Measurements from ENCODE around the gene FGFRL1.
"Not testable (repeated sequence)": the region's sequence is repeated elsewhere in the genome, so short reads cannot be mapped to it uniquely, and the experiment has no call there.

Gene FGFRL1

DNA sequence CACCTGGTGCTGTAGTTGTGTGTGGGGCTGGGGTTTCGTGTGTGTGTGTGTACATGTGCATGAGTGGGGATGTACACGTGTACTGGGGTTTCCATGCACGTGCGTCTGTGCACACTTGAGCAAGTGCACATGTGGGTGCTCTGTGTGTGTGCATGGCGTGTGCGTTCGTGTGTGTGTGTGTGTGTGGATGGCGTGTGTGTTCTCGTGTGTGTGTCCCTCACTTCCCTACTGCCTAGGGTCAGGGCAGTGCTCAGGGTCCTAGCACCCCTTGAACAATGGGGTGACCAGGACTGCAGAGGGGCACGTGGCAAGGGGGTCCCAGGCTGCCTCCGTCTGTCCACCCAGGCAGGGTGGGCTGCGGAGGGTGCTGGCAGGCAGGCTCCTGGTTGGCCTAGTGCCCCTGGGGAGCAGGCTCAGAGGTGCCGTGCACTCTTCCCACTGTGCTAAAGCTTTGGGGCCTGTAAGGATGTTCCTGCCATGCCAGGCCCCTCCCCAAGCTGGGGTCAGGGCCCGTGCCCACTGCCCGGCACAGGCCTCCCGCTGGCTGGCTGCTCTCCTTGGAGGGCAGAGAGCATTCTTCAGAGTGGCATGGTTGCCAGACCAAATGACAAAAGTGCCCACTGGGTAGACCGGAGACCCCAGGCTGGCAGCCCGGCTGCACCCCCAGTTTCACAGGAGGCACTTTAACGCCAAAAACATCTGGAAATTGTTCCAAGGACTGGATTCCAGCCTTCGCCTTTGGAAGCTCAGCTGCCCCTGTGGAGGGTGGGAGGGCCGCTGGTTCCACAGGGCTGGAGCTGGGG lies 29.1 kb downstream of the FGFRL1 start:
- H3K27ac Mint-ChIP-seq: no peak overlapping the region
- no peaks in the 10 kb centered on the region for H3K9me3 Mint-ChIP-seq
- no peak overlapping the region for H3K4me3 Mint-ChIP-seq

DNA sequence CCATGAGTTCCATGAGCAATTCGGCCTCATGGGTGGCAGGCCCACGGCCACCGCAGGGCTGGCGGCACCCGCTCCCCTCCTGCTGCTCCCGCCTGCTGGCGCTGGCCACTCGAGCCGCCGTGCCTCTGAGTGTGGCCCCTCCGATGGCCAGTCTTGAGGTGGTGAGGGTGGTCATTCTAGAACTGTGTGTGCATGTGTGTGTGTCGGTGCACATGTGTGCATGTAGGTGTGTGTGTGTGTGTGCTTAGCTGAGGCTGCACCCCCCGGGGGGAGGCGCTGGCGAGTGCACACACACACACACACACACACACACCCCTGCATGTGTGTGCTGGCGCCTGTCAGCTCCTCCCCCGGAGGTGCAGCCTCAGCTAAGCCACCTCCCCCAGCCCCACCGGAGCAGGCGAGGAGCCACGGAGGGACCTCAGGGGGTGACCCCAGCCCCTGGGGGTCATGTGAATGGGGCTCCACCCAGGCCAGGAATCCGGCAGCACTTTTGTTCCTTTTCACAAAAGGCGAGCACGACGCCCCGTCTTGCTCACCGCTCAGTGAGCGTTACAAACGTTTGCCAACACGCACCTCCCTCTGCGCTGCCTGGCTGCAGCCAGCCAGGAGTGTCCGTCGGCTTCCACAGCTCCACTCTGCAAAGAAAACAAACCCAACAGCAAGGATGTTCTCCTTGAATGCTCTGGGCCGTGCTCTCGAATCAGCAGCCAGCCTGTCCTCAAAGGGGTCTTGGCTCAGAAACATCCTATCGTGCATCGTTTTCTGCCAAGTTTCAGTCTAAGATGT lies 29.9 kb downstream of the FGFRL1 start:
- H3K4me3 Mint-ChIP-seq: no peak overlapping the region
- H3K36me3 Mint-ChIP-seq (ENCODE audit: low read depth): no peaks in the 10 kb centered on the region
- peaks cover 4% of the 10 kb centered on the region for H3K4me1 Mint-ChIP-seq (ENCODE audit: low read depth)
- peaks cover 6% of the 10 kb centered on the region for H3K27me3 Mint-ChIP-seq
- no peaks in the 10 kb centered on the region for H3K9me3 Mint-ChIP-seq
- no peak overlapping the region for H3K27ac Mint-ChIP-seq

More for the DNA sequence above, 29.1 kb downstream of the FGFRL1 start:
- peaks cover 5% of the 10 kb centered on the region for H3K27me3 Mint-ChIP-seq
- H3K4me1 Mint-ChIP-seq (ENCODE audit: low read depth): peaks cover 4% of the 10 kb centered on the region
- H3K36me3 Mint-ChIP-seq (ENCODE audit: low read depth): no peaks in the 10 kb centered on the region

DNA sequence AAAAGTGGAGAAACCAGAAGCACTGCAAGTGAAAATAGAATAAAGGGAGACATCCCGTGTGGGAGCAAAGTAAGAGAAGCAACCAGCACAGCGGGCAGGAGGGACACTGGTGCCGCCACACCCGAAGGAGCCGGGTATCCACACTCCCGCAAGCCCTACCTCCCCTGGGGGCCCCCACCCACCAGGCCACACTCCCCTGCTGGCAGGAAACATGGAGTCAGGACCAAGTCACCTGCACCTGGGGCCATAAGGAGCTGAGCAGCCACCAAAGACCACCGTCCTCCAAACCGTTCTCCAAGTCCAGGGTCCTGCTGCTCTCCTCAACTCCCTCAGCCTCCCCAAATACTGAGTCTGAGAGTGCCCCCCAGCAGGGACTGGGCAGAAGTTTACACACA lies 30.5 kb downstream of the FGFRL1 start:
- Mint-ChIP-seq H3K9me3 (no peaks in the 10 kb centered on the region), H3K27me3 (peaks cover 10% of the 10 kb centered on the region), H3K4me3 (no peak overlapping the region), H3K36me3 (ENCODE audit: low read depth) (no peaks in the 10 kb centered on the region), H3K4me1 (ENCODE audit: low read depth) (peaks cover 4% of the 10 kb centered on the region), H3K27ac (no peak overlapping the region)

- no peak overlapping the region for H3K4me3 Mint-ChIP-seq
- H3K36me3 Mint-ChIP-seq (ENCODE audit: low read depth): no peaks in the 10 kb centered on the region
- H3K27me3 Mint-ChIP-seq: peaks cover 13% of the 10 kb centered on the region
- H3K4me1 Mint-ChIP-seq (ENCODE audit: low read depth): peaks cover 4% of the 10 kb centered on the region
- H3K9me3 Mint-ChIP-seq: no peaks in the 10 kb centered on the region
- no peak overlapping the region for H3K27ac Mint-ChIP-seq
These were observed 31.1 kb downstream of the FGFRL1 start for GRCh38 chr4:1042352-1043055.

- H3K4me1 Mint-ChIP-seq (ENCODE audit: low read depth): peaks cover 4% of the 10 kb centered on the region
- peaks cover 17% of the 10 kb centered on the region for H3K27me3 Mint-ChIP-seq
- H3K27ac Mint-ChIP-seq: peak overlapping the region; percentile 74
- no peak overlapping the region for H3K4me3 Mint-ChIP-seq
- no peaks in the 10 kb centered on the region for H3K36me3 Mint-ChIP-seq (ENCODE audit: low read depth)
- H3K9me3 Mint-ChIP-seq: no peaks in the 10 kb centered on the region
These were observed 31.7 kb downstream of the FGFRL1 start for GRCh38 chr4:1043162-1043561.

- H3K4me3 Mint-ChIP-seq: no peak overlapping the region
- peaks cover 17% of the 10 kb centered on the region for H3K27me3 Mint-ChIP-seq
- no peak overlapping the region for H3K27ac Mint-ChIP-seq
- peaks cover 8% of the 10 kb centered on the region for H3K4me1 Mint-ChIP-seq (ENCODE audit: low read depth)
- no peaks in the 10 kb centered on the region for H3K9me3 Mint-ChIP-seq
- H3K36me3 Mint-ChIP-seq (ENCODE audit: low read depth): no peaks in the 10 kb centered on the region
These were observed 32.4 kb downstream of the FGFRL1 start for GRCh38 chr4:1043651-1044468.

- H3K36me3 Mint-ChIP-seq (ENCODE audit: low read depth): no peaks in the 10 kb centered on the region
- no peaks in the 10 kb centered on the region for H3K9me3 Mint-ChIP-seq
These were observed 33.2 kb downstream of the FGFRL1 start for GRCh38 chr4:1044469-1045192.

GRCh38 chr4:1045193-1045594 lies 33.8 kb downstream of the FGFRL1 start:
- Mint-ChIP-seq H3K27me3 (peaks cover 17% of the 10 kb centered on the region), H3K9me3 (no peaks in the 10 kb centered on the region), H3K4me1 (ENCODE audit: low read depth) (peaks cover 11% of the 10 kb centered on the region), H3K27ac (no peak overlapping the region), H3K4me3 (no peak overlapping the region), H3K36me3 (ENCODE audit: low read depth) (no peaks in the 10 kb centered on the region)

More at GRCh38 chr4:1044469-1045192, 33.2 kb downstream of the FGFRL1 start:
- peaks cover 11% of the 10 kb centered on the region for H3K4me1 Mint-ChIP-seq (ENCODE audit: low read depth)
- no peak overlapping the region for H3K4me3 Mint-ChIP-seq
- H3K27me3 Mint-ChIP-seq: peaks cover 17% of the 10 kb centered on the region
- H3K27ac Mint-ChIP-seq: no peak overlapping the region

DNA sequence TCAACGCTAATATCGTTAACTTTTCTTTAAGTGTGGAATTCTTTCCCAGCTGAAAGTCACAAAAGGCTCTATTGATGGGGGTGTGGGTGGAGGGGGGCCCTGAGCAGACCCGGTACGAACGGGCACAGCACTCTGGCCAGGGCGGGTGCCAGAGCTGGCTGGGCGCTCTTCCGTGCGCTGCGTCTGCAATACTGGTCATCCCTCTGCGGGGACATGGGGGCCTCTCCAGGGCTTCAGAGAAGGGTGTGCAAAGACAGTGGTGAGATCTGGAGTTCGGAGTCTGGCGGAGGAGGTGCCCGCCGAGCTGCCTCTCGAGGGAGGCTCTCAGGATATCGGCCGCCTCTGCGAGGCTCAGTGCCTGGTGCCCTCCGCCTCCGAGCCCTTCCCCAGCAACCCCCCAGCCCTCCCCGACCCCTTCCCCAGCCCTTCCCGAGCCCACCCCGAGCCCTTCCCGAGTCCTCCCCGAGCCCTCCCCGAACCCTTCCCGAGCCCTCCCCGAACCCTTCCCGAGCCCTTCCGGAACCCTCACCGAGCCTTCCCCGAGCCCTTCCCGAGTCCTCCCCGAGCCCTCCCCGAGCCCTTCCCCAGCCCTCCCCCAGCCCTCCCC lies 34.3 kb downstream of the FGFRL1 start:
- peaks cover 11% of the 10 kb centered on the region for H3K4me1 Mint-ChIP-seq (ENCODE audit: low read depth)
- H3K9me3 Mint-ChIP-seq: no peaks in the 10 kb centered on the region
- H3K36me3 Mint-ChIP-seq (ENCODE audit: low read depth): no peaks in the 10 kb centered on the region
- no peak overlapping the region for H3K4me3 Mint-ChIP-seq
- peaks cover 17% of the 10 kb centered on the region for H3K27me3 Mint-ChIP-seq
- no peak overlapping the region for H3K27ac Mint-ChIP-seq

DNA sequence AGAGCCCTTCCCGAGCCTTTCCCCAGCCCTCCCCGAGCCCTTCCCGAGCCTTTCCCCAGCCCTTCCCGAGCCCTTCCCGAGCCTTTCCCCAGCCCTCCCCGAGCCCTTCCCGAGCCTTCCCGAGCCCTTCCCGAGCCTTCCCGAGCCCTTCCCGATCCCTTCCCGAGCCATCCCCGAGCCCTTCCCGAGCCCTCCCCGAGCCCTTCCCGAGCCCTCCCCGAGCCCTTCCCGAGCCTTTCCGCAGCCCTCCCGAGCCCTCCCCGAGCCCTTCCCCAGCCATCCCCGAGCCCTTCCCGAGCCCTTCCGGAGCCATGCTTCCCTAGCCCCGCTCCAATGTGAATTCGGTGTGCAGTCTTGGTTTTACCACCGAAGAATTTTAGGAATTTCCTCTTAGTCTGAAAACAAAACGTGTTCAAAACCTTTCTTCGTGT lies 35.2 kb downstream of the FGFRL1 start:
- H3K9me3 Mint-ChIP-seq; H3K27ac Mint-ChIP-seq; H3K36me3 Mint-ChIP-seq (ENCODE audit: low read depth); H3K4me3 Mint-ChIP-seq: not testable (repeated sequence)
- peaks cover 17% of the 10 kb centered on the region for H3K27me3 Mint-ChIP-seq
- H3K4me1 Mint-ChIP-seq (ENCODE audit: low read depth): peaks cover 11% of the 10 kb centered on the region

DNA sequence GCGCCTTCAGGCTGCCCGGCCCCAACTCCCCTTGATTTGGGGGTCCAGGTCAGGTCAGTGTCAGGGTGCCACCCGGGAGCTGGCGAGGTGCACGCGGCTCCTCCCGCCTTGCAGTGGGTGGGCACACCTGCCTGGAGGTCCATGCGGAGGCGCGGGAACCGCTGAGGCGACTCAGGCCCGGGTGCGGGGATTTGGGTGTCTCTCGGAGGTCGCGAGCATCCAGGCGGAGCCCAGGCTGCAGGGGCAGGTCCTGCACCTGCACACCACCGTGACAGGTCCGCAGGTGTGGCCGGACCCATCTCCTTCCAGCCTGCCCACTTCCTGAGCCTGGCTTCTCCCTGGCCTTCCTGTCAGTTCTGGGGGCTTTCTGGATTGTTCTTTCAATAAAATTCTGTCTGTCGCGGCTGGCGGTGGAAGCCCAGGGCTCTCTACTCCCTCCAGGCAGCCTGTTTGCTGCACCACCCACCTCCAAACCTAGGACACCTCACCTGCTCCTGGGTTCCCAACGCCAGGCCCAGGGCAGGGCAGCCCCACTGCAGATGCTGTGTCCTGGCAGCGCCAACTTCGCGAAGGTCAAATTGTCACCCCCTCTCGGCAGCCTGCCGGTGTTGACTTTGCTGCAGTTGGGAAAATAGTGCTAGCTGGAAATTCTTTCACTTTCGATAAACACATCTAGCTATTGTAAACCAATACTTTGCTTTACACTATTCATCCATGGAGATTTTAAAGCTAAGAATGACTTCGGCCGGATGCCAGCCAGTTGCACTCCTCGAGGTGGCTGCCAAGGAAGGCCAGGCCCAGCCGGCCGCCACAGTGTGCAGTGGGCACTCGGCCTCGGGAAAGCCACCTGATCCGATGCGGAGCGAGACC lies 35.9 kb downstream of the FGFRL1 start:
- H3K4me1 Mint-ChIP-seq (ENCODE audit: low read depth): peaks cover 11% of the 10 kb centered on the region
- H3K4me3 Mint-ChIP-seq: no peak overlapping the region
- H3K27ac Mint-ChIP-seq: no peak overlapping the region
- no peaks in the 10 kb centered on the region for H3K36me3 Mint-ChIP-seq (ENCODE audit: low read depth)
- H3K9me3 Mint-ChIP-seq: no peaks in the 10 kb centered on the region
- peaks cover 17% of the 10 kb centered on the region for H3K27me3 Mint-ChIP-seq

- Mint-ChIP-seq H3K4me1 (ENCODE audit: low read depth) (peaks cover 9% of the 10 kb centered on the region), H3K27me3 (peaks cover 17% of the 10 kb centered on the region), H3K4me3 (no peak overlapping the region), H3K9me3 (no peaks in the 10 kb centered on the region), H3K36me3 (ENCODE audit: low read depth) (no peaks in the 10 kb centered on the region), H3K27ac (no peak overlapping the region)
These were observed 36.7 kb downstream of the FGFRL1 start for GRCh38 chr4:1047976-1048772.

All from stimulated activated naive CD8-positive, alpha-beta T cell treated with anti-CD3 and anti-CD28 coated beads, Interleukin-15, Interleukin-2, amounts not matched to agents 100 ng/mL and 50 ng/mL, for 24 hours (primary cell).